ENCODE data around the gene LAMA4. TPM values are rescaled to one million over a fixed set of nuclear protein-coding genes. Genes with fewer than 3 reads are reported as not detected.

Gene LAMA4
- total and polyA plus RNA-seq, 9 donors = 29.0 to 92.8 (median 42.5) TPM

DNA sequence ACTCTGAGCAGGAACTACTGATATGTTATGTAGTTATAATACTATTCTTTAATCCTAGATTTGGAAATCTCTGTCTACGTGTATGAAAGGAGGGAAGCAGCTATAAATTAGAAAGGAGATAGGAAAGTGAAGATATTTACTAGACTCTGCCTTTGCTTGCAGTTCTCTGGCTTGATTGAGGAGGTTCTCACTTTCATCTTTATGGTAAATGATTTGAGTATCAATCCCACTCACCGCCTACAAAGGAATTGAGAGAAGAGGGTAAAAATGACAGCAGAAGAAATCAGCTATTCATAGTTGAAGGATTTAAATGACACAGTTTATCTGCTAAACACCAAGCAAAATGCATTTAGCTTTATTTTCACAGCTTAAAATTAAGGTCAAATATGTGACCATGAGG lies 99.7 kb downstream of the LAMA4 start:
- Histone ChIP-seq H3K36me3 (no peaks in the 10 kb centered on the region), H3K27ac (no peak overlapping the region), H3K9me3 (no peaks in the 10 kb centered on the region), H3K27me3 (no peaks in the 10 kb centered on the region), H3K4me3 (no peak overlapping the region), H3K4me1 (ENCODE audit: insufficient read depth) (no peaks in the 10 kb centered on the region)
- 80 to 87% (median 84%) methylated on average over 2 of the region's 2 CpGs for WGBS, 3 donors
- TF ChIP-seq EP300 (IDR thresholded peaks at IDR 0.05) = no peak
- no peak for TF ChIP-seq CTCF (IDR thresholded peaks at IDR 0.05)
- TF ChIP-seq POLR2A (IDR thresholded peaks at IDR 0.05) = no peak
- intact Hi-C loops (cut with DNase I) = no loop called here
- no peak for DNase-seq

- intact Hi-C loops (cut with DNase I) = no loop called here
- 52 to 69% (median 59%) methylated on average over 5 of the region's 5 CpGs for WGBS, 3 donors
- H3K4me1 ChIP-seq (ENCODE audit: insufficient read depth) = peaks cover under 1% of the 10 kb centered on the region
- no peak for DNase-seq
- no peaks in the 10 kb centered on the region for H3K36me3 ChIP-seq
- no peaks in the 10 kb centered on the region for H3K9me3 ChIP-seq
- H3K27me3 ChIP-seq = no peaks in the 10 kb centered on the region
- H3K27ac ChIP-seq = no peak overlapping the region
- no peak overlapping the region for H3K4me3 ChIP-seq
- TF ChIP-seq EP300 (IDR thresholded peaks at IDR 0.05) (no peak), CTCF (IDR thresholded peaks at IDR 0.05) (no peak), POLR2A (IDR thresholded peaks at IDR 0.05) (no peak)
Measured at GRCh38 chr6:112153926-112154607, 100.3 kb downstream of the LAMA4 start.

DNA sequence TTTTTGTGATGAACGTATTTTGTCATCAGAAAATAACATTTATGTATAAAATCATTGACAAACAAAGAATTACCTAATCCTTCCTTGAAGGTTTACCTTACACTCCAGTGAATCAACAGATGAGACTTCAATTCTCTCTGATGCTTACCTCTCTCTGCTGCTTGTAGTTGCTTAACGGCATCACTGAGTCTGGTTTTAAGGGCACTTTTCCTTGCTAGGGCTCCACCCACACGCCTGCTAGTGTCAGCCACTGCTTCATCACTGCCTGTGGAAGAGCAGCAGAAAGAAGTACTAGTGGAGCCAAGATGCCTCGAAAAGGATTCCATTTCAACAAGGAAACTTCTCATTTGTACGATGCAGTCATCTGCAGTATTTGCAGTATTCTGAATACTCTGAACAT lies 104.0 kb downstream of the LAMA4 start:
- Histone ChIP-seq H3K4me3 (no peak overlapping the region), H3K4me1 (ENCODE audit: insufficient read depth) (peaks cover 1% of the 10 kb centered on the region), H3K27ac (no peak overlapping the region), H3K36me3 (no peaks in the 10 kb centered on the region), H3K27me3 (no peaks in the 10 kb centered on the region), H3K9me3 (no peaks in the 10 kb centered on the region)
- WGBS, 3 donors = 43 to 63% (median 59%) methylated on average over 5 of the region's 5 CpGs
- DNase-seq = no peak
- intact Hi-C loops (cut with DNase I) = no loop called here
- TF ChIP-seq POLR2A (IDR thresholded peaks at IDR 0.05) (no peak), EP300 (IDR thresholded peaks at IDR 0.05) (no peak), CTCF (IDR thresholded peaks at IDR 0.05) (no peak)

DNA sequence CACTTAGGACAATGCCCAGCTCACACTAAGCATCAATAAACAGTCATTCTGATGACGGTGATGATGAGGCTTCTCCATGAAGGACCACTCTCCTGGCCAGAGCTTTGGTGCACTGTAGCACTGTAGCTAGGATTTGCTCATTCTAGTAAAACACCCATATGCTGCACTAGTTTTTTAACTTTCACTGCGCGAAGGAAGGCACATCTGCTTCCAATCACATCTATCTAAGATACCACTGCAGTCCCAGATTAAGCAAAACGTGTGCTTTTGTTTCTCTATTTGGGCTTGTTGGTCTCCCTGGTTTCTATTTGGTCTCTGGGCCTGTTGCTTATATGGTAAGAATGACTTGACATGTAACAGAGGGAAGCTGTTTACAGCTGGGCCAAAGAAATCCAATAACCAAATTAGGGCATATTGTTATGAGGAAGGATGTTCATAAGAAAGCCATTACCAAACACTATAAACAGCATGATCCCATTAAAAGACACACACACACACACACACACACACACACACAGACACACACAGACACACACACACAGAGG lies 104.6 kb downstream of the LAMA4 start:
- peaks cover 1% of the 10 kb centered on the region for H3K4me1 ChIP-seq (ENCODE audit: insufficient read depth)
- no peak for TF ChIP-seq EP300 (IDR thresholded peaks at IDR 0.05)
- no peak for TF ChIP-seq POLR2A (IDR thresholded peaks at IDR 0.05)
- no peak for TF ChIP-seq CTCF (IDR thresholded peaks at IDR 0.05)
- no peak overlapping the region for H3K4me3 ChIP-seq
- H3K27me3 ChIP-seq = no peaks in the 10 kb centered on the region
- no peaks in the 10 kb centered on the region for H3K36me3 ChIP-seq
- intact Hi-C loops (cut with DNase I) = no loop called here
- H3K9me3 ChIP-seq = no peaks in the 10 kb centered on the region
- H3K27ac ChIP-seq = no peak overlapping the region
- WGBS, 3 donors = 43 to 63% (median 58%) methylated on average over 4 of the region's 4 CpGs
- no peak for DNase-seq

Measured in ovary (tissue), 9 donors.